Hepatocyte (in vitro differentiated cells): ENCODE measurements around the gene DGAT2.

ENCODE experiments used
- EZH2 ChIP-seq: fragments of 200-600 bp; sonication (generic); IDR thresholded peaks from 2 replicates; pipeline ENCODE4 v1.6.1; 2016; ENCODE audit warnings: antibody characterized with exemption, mild to moderate bottlenecking, borderline replicate concordance
- EZH2phosphoT487 ChIP-seq: fragments of 200-600 bp; sonication (generic); IDR thresholded peaks from one replicate; pipeline ENCODE4 v1.6.1; 2018; ENCODE audit warnings: antibody characterized with exemption, mild to moderate bottlenecking, low read depth, moderate library complexity; ENCODE audit not compliant: unreplicated experiment, severe bottlenecking
- TF ChIP-seq, protein P1 (sequence below): fragments of 200-600 bp; sonication (generic); IDR thresholded peaks from 2 replicates; pipeline ENCODE4 v1.5.1; 2016; ENCODE audit warnings: antibody characterized with exemption, mild to moderate bottlenecking; ENCODE audit not compliant: poor library complexity

DNA sequence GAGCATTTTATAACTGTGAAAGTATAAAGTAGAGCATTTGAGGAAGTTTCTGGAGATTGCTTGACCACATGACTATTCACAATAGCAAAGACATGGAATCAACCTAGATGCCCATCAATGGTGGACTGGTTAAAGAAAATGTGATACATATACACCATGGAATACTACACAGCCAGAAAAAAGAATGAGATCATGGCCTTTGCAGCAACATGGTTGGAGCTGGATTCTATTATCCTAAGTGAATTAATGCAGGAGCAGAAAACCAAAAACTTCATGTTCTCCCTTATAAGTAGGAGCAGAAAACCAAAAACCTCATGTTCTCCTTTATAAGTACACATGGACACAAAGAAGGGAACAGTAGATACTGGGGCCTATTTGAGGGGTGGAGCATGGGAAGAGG, 76.7 kb downstream of the DGAT2 start:
- TF ChIP-seq, protein P1, sequence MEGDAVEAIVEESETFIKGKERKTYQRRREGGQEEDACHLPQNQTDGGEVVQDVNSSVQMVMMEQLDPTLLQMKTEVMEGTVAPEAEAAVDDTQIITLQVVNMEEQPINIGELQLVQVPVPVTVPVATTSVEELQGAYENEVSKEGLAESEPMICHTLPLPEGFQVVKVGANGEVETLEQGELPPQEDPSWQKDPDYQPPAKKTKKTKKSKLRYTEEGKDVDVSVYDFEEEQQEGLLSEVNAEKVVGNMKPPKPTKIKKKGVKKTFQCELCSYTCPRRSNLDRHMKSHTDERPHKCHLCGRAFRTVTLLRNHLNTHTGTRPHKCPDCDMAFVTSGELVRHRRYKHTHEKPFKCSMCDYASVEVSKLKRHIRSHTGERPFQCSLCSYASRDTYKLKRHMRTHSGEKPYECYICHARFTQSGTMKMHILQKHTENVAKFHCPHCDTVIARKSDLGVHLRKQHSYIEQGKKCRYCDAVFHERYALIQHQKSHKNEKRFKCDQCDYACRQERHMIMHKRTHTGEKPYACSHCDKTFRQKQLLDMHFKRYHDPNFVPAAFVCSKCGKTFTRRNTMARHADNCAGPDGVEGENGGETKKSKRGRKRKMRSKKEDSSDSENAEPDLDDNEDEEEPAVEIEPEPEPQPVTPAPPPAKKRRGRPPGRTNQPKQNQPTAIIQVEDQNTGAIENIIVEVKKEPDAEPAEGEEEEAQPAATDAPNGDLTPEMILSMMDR: no peak
- TF ChIP-seq EZH2 (no peak), EZH2phosphoT487 (no peak)
